Sigmoid colon (tissue), 7 donors: ENCODE results near the gene GJC1. TPM values are rescaled to one million over a fixed set of nuclear protein-coding genes. Genes with fewer than 3 reads are reported as not detected.

Experiments
- DNase-seq: peaks from one replicate; pipeline ENCODE4 v3.0.0-alpha.2; 2019
- H3K27ac ChIP-seq, 4 donors: fragments of 200-600 bp; sonication (generic); one replicate each; pipeline ENCODE4 v1.5.1; 2016 to 2019; ENCODE audit warnings: mild to moderate bottlenecking in 1 of 4
- H3K27me3 ChIP-seq, 3 donors: fragments of 200-600 bp; sonication (generic); one replicate each; pipeline ENCODE4 v1.5.1; 2019; ENCODE audit warnings: mild to moderate bottlenecking in 1 of 3
- H3K36me3 ChIP-seq, 4 donors: fragments of 200-600 bp; sonication (generic); one replicate each; pipeline ENCODE4 v1.5.1; 2016 to 2019
- H3K4me1 ChIP-seq, 4 donors: fragments of 200-600 bp; sonication (generic); one replicate each; pipeline ENCODE4 v1.5.1; 2017 to 2019
- H3K4me3 ChIP-seq, 4 donors: fragments of 200-600 bp; sonication (generic); one replicate each; pipeline ENCODE4 v1.5.1; 2017 to 2019; ENCODE audit warnings: mild to moderate bottlenecking in 2 of 4, moderate library complexity in 1 of 4
- H3K9me3 ChIP-seq, 4 donors: fragments of 200-600 bp in 3 of 4; sonication (generic) in 3 of 4; one replicate each; pipeline versions ENCODE4 v1.5.1 to v1.6.1; 2013 to 2019
- POLR2A ChIP-seq, 2 donors: fragments of 450-650 bp; IDR thresholded peaks; one replicate each; pipeline ENCODE4 v1.6.1; 2016; ENCODE audit warnings: antibody characterized with exemption in 2 of 2, mild to moderate bottlenecking in 2 of 2, moderate library complexity in 2 of 2
- WGBS, 2 donors: extraction: QIAGEN DNeasy Blood & Tissue Kit; methylation state at CpG; one replicate each; pipeline ENCODE4 v1.1.7; 2013; 5-methylcytosine and 5-hydroxymethylcytosine counted together
- intact Hi-C: fragments of 100-400 bp; cut with DNase I; formaldehyde crosslinking; loops from one replicate; pipeline ENCODE4 v1.15.1; 2023
- polyA plus RNA-seq, 3 donors: library from polyadenylated mRNA; stranded (reverse); fragments of 200-250 nt; gene quantifications; one replicate each; pipeline ENCODE4 v1.2.3, GENCODE V29; 2013
- total RNA-seq, 4 donors: library from RNA; depleted of rRNA; stranded (reverse); fragments of >200 nt; gene quantifications; one replicate each; pipeline ENCODE4 v1.1.0, GENCODE V29; 2016
- donor health status: healthy with polysubstance abuse.
- donor health status: Bipolar disorder and iron deficiency.
- donor health status: healthy.

GJC1 gene
- total and polyA plus RNA-seq, 7 donors = 0.23 to 134 (median 68.0) TPM

- intact Hi-C loops = no loop called here
- Histone ChIP-seq H3K9me3 (no peaks in the 10 kb centered on the region), H3K4me3 (peak overlapping the region in 1 of 4 donors; percentile 24), H3K36me3 (peaks cover 0 to 27% (median 5%) of the 10 kb centered on the region in 4 donors), H3K27me3 (no peaks in the 10 kb centered on the region), H3K4me1 (no peaks in the 10 kb centered on the region), H3K27ac (no peak overlapping the region)
- TF ChIP-seq POLR2A (IDR thresholded peaks at IDR 0.05) = no peak
- WGBS, 2 donors = 89 to 93% methylated on average over 19 of the region's 19 CpGs
- no peak for DNase-seq
Observed at GRCh38 chr17:44749076-44749979, 80.8 kb downstream of the GJC1 start.

Other genes starting within 250 kb of the GJC1 start
- under 1 TPM in 1 of 4 donors, not detected in 3; 0.36 TPM for gene MEIOC, start 173.8 kb downstream of the GJC1 start, total RNA-seq
- under 1 TPM in 1 of 3 donors, not detected in 2; 0.12 TPM for gene MEIOC, start 173.8 kb downstream of the GJC1 start, polyA plus RNA-seq
- 10 to 100 TPM; 14.3 to 20.8 (median 15.8) TPM for gene CCDC43, start 140.5 kb downstream of the GJC1 start, total RNA-seq
- 10 to 100 TPM; 10.2 to 14.9 (median 14.3) TPM for gene CCDC43, start 140.5 kb downstream of the GJC1 start, polyA plus RNA-seq
- gene DBF4B, start 121.6 kb downstream of the GJC1 start, total RNA-seq = 1 to 10 TPM; 3.5 to 5.2 (median 4.8) TPM
- gene DBF4B, start 121.6 kb downstream of the GJC1 start, polyA plus RNA-seq = 1 to 10 TPM in 2 of 3 donors, under 1 TPM in 1; 0.60 to 7.8 (median 1.2) TPM
- 1 to 10 TPM; 1.8 to 3.3 (median 3.2) TPM for gene ADAM11, start 71.3 kb downstream of the GJC1 start, total RNA-seq
- gene ADAM11, start 71.3 kb downstream of the GJC1 start, polyA plus RNA-seq = under 1 TPM in 2 of 3 donors, not detected in 1; under 0.01 to 0.61 TPM
- 1 to 10 TPM in 2 of 4 donors, not detected in 2; 1.8 to 2.5 TPM for gene HIGD1B, start 17.6 kb upstream of the GJC1 start, total RNA-seq
- gene HIGD1B, start 17.6 kb upstream of the GJC1 start, polyA plus RNA-seq = 1 to 10 TPM in 1 of 3 donors, not detected in 2; 1.1 TPM
- 10 to 100 TPM; 33.7 to 93.1 (median 55.8) TPM for gene EFTUD2, start 69.2 kb upstream of the GJC1 start, total RNA-seq
- 10 to 100 TPM; 20.6 to 48.4 (median 21.6) TPM for gene EFTUD2, start 69.2 kb upstream of the GJC1 start, polyA plus RNA-seq
- gene GFAP, start 85.2 kb upstream of the GJC1 start, total RNA-seq = not detected
- gene GFAP, start 85.2 kb upstream of the GJC1 start, polyA plus RNA-seq = 1 to 10 TPM in 2 of 3 donors, not detected in 1; 1.3 to 2.4 TPM
- 1 to 10 TPM in 1 of 4 donors, under 1 TPM in 3; under 0.01 to 1.4 (median 0.30) TPM for gene KIF18B, start 117.5 kb upstream of the GJC1 start, total RNA-seq
- gene KIF18B, start 117.5 kb upstream of the GJC1 start, polyA plus RNA-seq = 10 to 100 TPM in 1 of 3 donors, 1 to 10 TPM in 1, under 1 TPM in 1; 0.60 to 10.5 (median 1.4) TPM
- 1 to 10 TPM in 2 of 4 donors, under 1 TPM in 2; 0.41 to 4.3 (median 1.3) TPM for gene C1QL1, start 138.0 kb upstream of the GJC1 start, total RNA-seq
- gene C1QL1, start 138.0 kb upstream of the GJC1 start, polyA plus RNA-seq = 1 to 10 TPM in 2 of 3 donors, not detected in 1; 1.4 to 2.0 TPM
- 10 to 100 TPM; 25.2 to 46.0 (median 31.9) TPM for gene DCAKD, start 221.3 kb upstream of the GJC1 start, total RNA-seq
- 10 to 100 TPM in 1 of 3 donors, 1 to 10 TPM in 2; 5.1 to 14.7 (median 7.8) TPM for gene DCAKD, start 221.3 kb upstream of the GJC1 start, polyA plus RNA-seq
- gene NMT1, start 231.0 kb upstream of the GJC1 start, total RNA-seq = 10 to 100 TPM; 41.0 to 59.2 (median 55.6) TPM
- gene NMT1, start 231.0 kb upstream of the GJC1 start, polyA plus RNA-seq = 10 to 100 TPM; 13.2 to 38.4 (median 15.3) TPM